ENCODE results near the gene ABR. TPM values are rescaled to one million over a fixed set of nuclear protein-coding genes. Genes with fewer than 3 reads are reported as not detected.

ABR gene
- total and polyA plus RNA-seq, 2 of the 13 experiments (the other 11 are each of a cell fraction or from before 2014, with no cell fraction given) = 12.4 to 40.4 TPM

DNA sequence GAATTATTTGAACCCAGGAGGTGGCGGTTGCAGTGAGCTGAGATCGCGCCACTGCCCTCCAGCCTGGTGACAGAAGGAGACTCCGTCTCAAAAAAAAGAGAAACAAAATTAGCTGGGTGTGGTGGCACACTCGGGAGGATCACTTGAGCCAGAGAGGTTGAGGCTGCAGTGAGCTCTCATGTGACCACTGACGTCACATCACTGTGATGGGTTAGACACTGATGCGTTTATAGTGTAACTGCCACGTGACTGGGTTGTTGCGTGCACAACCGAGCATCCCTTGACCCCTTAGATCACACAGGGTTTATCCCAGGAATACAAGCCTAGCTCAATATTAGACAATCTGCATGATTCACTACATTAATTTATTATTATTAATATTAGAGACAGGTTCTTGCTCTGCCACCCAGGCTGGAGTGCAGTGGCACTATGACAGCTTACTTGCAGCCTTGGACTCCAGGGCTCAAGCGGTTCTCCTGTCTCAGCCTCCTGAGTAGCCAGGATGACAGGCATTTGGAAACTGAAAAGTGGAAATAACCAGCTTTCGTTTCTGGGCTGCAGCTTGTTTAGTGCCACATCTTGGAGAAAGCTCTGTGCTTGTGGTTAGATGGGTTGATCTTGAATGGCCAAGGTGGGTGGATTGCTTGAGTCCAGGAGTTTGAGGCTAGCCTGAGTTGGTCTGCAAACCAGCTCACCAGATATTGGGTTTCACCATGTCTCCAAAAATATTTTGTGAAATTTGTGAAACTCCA, 26.4 kb upstream of the ABR start:
- no peaks in the 10 kb centered on the region for H3K36me3 ChIP-seq (replicated peaks in 1 of 2; ENCODE audit: control insufficient read depth in 1 of 2, insufficient read depth in 2 of 2, low read length in 2 of 2)
- H3K4me1 ChIP-seq (ENCODE audit: insufficient read depth, low read length) = no peaks in the 10 kb centered on the region
- no peak overlapping the region for H3K9ac ChIP-seq (ENCODE audit: insufficient read depth, low read depth, low read length)
- no peaks in the 10 kb centered on the region for H3K79me2 ChIP-seq (ENCODE audit: insufficient read depth, low read length)
- POLR2A ChIA-PET = no interaction called here
- H3K9me3 ChIP-seq (ENCODE audit: low read length) = no peaks in the 10 kb centered on the region
- H4K20me1 ChIP-seq (ENCODE audit: insufficient read depth, low read length) = no peaks in the 10 kb centered on the region
- peaks cover 0 to 36% of the 10 kb centered on the region in 2 experiments; a peak in 2 of 5 replicates for H3K27me3 ChIP-seq (ENCODE audit: control insufficient read depth in 1 of 2, insufficient read depth in 2 of 2, low read length in 2 of 2)
- in situ Hi-C loops (cut with HindIII; ENCODE audit: extremely low pct_ligation_motif_present, low pct_unique_long_range_greater_than_20kb) (no loop called here), intact Hi-C loops (cut with micrococcal nuclease; ENCODE audit: unreplicated experiment) (no loop called here)
- 33% methylated on average over 12 of the region's 12 CpGs for WGBS (ENCODE audit: low lambda C conversion rate)
- TF ChIP-seq CREB1 (IDR thresholded peaks at IDR 0.05) (peak; percentile 88), CREB1 (CRISPR knock-in tag; IDR thresholded peaks at IDR 0.05) (no peak), KAT8 (CRISPR knock-in tag; IDR thresholded peaks at IDR 0.05) (no peak)
- no peak overlapping the region for H3K4me3 ChIP-seq (replicated peaks in 1 of 3; ENCODE audit: insufficient read depth in 1 of 3, low read depth in 2 of 3, low read length in 3 of 3)
- no peak overlapping the region for H2AFZ ChIP-seq (ENCODE audit: low read length)
- no peak for ATAC-seq
- no peak overlapping the region for H3K27ac ChIP-seq (ENCODE audit: extremely low read length, insufficient read depth, low read length)
- no peak overlapping the region for H3K4me2 ChIP-seq (ENCODE audit: low read depth, low read length)
- no TSS peak for BruUV-seq (replicated peaks)
- CTCF ChIA-PET (ENCODE audit: low intra/inter-chr PET ratio, low total read pairs) = no interaction called here
- no peak for DNase-seq (ENCODE audit: low spot score)
- no peak for FAIRE-seq

GRCh38 chr17:1203967-1204291, 24.1 kb upstream of the ABR start:
- no peaks in the 10 kb centered on the region for H3K79me2 ChIP-seq (ENCODE audit: insufficient read depth, low read length)
- POLR2A ChIA-PET = no interaction called here
- FAIRE-seq (no peak), DNase-seq (ENCODE audit: low spot score) (no peak), ATAC-seq (no peak)
- no peak overlapping the region for H3K27ac ChIP-seq (ENCODE audit: extremely low read length, insufficient read depth, low read length)
- no peaks in the 10 kb centered on the region for H4K20me1 ChIP-seq (ENCODE audit: insufficient read depth, low read length)
- H3K9me3 ChIP-seq (ENCODE audit: low read length) = no peaks in the 10 kb centered on the region
- no peak overlapping the region for H2AFZ ChIP-seq (ENCODE audit: low read length)
- no peak overlapping the region for H3K9ac ChIP-seq (ENCODE audit: insufficient read depth, low read depth, low read length)
- no peaks in the 10 kb centered on the region for H3K4me1 ChIP-seq (ENCODE audit: insufficient read depth, low read length)
- H3K27me3 ChIP-seq (ENCODE audit: control insufficient read depth in 1 of 2, insufficient read depth in 2 of 2, low read length in 2 of 2) = peaks cover 0 to 24% of the 10 kb centered on the region in 2 experiments; a peak in 2 of 5 replicates
- intact Hi-C loops (cut with micrococcal nuclease; ENCODE audit: unreplicated experiment) = no loop called here
- WGBS (ENCODE audit: low lambda C conversion rate) = 90% methylated on average over 10 of the region's 19 CpGs
- H3K4me2 ChIP-seq (ENCODE audit: low read depth, low read length) = no peak overlapping the region
- CTCF ChIA-PET (ENCODE audit: low intra/inter-chr PET ratio, low total read pairs) = no interaction called here
- in situ Hi-C loops (cut with HindIII; ENCODE audit: extremely low pct_ligation_motif_present, low pct_unique_long_range_greater_than_20kb) = no loop called here
- no peaks in the 10 kb centered on the region for H3K36me3 ChIP-seq (replicated peaks in 1 of 2; ENCODE audit: control insufficient read depth in 1 of 2, insufficient read depth in 2 of 2, low read length in 2 of 2)
- BruUV-seq (replicated peaks) = no TSS peak
- H3K4me3 ChIP-seq (replicated peaks in 1 of 3; ENCODE audit: insufficient read depth in 1 of 3, low read depth in 2 of 3, low read length in 3 of 3) = no peak overlapping the region
- no peak for TF ChIP-seq AHR (CRISPR knock-in tag; IDR thresholded peaks at IDR 0.05)
- TF ChIP-seq SMAD1 (CRISPR knock-in tag; IDR thresholded peaks at IDR 0.05; ENCODE audit: borderline replicate concordance, low read depth) = no peak
- TF ChIP-seq NFIB (CRISPR knock-in tag; IDR thresholded peaks at IDR 0.05; ENCODE audit: borderline replicate concordance) = no peak
- TF ChIP-seq LCORL (IDR thresholded peaks at IDR 0.05) = no peak
- TF ChIP-seq LCORL (CRISPR knock-in tag; IDR thresholded peaks at IDR 0.05) = no peak
- no peak for TF ChIP-seq ZNF562 (CRISPR knock-in tag; IDR thresholded peaks at IDR 0.05; ENCODE audit: borderline replicate concordance)
- TF ChIP-seq NFE2L1 (CRISPR knock-in tag; IDR thresholded peaks at IDR 0.05; ENCODE audit: borderline replicate concordance) = no peak
- TF ChIP-seq ZNF704 (CRISPR knock-in tag; IDR thresholded peaks at IDR 0.05; ENCODE audit: borderline replicate concordance) = no peak
- TF ChIP-seq MZF1 (CRISPR knock-in tag; IDR thresholded peaks at IDR 0.05; ENCODE audit: borderline replicate concordance) = no peak
- no peak for TF ChIP-seq MXD4 (CRISPR knock-in tag; IDR thresholded peaks at IDR 0.05)
- no peak for TF ChIP-seq ZNF550 (CRISPR knock-in tag; IDR thresholded peaks at IDR 0.05; ENCODE audit: borderline replicate concordance)
- TF ChIP-seq, protein P1, sequence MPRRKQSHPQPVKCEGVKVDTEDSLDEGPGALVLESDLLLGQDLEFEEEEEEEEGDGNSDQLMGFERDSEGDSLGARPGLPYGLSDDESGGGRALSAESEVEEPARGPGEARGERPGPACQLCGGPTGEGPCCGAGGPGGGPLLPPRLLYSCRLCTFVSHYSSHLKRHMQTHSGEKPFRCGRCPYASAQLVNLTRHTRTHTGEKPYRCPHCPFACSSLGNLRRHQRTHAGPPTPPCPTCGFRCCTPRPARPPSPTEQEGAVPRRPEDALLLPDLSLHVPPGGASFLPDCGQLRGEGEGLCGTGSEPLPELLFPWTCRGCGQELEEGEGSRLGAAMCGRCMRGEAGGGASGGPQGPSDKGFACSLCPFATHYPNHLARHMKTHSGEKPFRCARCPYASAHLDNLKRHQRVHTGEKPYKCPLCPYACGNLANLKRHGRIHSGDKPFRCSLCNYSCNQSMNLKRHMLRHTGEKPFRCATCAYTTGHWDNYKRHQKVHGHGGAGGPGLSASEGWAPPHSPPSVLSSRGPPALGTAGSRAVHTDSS (CRISPR knock-in tag; conservative IDR thresholded peaks at IDR 0.05) = no peak
- TF ChIP-seq ZNF619 (CRISPR knock-in tag; IDR thresholded peaks at IDR 0.05) = no peak
